ENCODE data around the gene THAP10.
"Not testable (repeated sequence)": the region's sequence is repeated elsewhere in the genome, so short reads cannot be mapped to it uniquely, and the experiment has no call there.

DNA sequence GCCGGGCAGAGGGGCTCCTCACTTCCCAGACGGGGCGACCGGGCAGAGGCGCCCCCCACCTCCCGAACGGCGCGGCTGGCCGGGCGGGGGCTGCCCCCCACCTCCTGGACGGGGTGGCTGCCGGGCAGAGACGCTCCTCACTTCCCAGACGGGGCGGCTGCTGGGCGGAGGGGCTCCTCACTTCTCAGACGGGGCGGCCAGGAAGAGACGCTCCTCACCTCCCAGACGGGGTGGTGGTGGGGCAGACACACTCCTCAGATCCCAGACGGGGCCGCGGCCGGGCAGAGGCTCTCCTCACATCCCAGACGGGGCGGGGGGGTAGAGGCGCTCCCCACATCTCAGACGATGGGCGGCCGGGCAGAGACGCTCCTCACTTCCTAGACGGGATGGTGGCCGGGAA, 20.7 kb downstream of the THAP10 start:
- TF ChIP-seq POLR2A (IDR thresholded peaks at IDR 0.05) = not testable (repeated sequence)
- TF ChIP-seq, protein P1, sequence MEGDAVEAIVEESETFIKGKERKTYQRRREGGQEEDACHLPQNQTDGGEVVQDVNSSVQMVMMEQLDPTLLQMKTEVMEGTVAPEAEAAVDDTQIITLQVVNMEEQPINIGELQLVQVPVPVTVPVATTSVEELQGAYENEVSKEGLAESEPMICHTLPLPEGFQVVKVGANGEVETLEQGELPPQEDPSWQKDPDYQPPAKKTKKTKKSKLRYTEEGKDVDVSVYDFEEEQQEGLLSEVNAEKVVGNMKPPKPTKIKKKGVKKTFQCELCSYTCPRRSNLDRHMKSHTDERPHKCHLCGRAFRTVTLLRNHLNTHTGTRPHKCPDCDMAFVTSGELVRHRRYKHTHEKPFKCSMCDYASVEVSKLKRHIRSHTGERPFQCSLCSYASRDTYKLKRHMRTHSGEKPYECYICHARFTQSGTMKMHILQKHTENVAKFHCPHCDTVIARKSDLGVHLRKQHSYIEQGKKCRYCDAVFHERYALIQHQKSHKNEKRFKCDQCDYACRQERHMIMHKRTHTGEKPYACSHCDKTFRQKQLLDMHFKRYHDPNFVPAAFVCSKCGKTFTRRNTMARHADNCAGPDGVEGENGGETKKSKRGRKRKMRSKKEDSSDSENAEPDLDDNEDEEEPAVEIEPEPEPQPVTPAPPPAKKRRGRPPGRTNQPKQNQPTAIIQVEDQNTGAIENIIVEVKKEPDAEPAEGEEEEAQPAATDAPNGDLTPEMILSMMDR (IDR thresholded peaks at IDR 0.05) = not testable (repeated sequence)
